HEK293 (cell line): ENCODE data around the gene SPHK1.

Experiments used
- CTCF ChIA-PET: fragments of 350-600 bp; formaldehyde crosslinking; extraction: SDS; loops from one replicate; lab custom pipeline; 2021; ENCODE audit warnings: antibody characterized with exemption; lab: Yijun Ruan, JAX
- POLR2A ChIA-PET: fragments of 300-600 bp; formaldehyde crosslinking; extraction: SDS; loops from one replicate; lab custom pipeline; 2020; ENCODE audit warnings: antibody characterized with exemption, inconsistent platforms; lab: Yijun Ruan, JAX
- H3K27ac ChIP-seq: fragments of 200-500 bp; sonication (Bioruptor generic); 2 replicates; pipeline ENCODE4 v1.5.1; 2014; ENCODE audit warnings: low read depth, low read length, control low read depth, inconsistent platforms; ENCODE audit errors: extremely low read depth
- H3K36me3 ChIP-seq, 2 experiments: fragments of 200-500 bp in 1 of 2; sonication (Bioruptor generic) in 1 of 2; 1 replicate in 1 of 2; 2 replicates in 1 of 2; pipeline ENCODE4 v1.5.1; 2014 to 2017; ENCODE audit warnings: inconsistent platforms in 2 of 2, low read length in 2 of 2; ENCODE audit not compliant: control insufficient read depth in 2 of 2, insufficient read depth in 1 of 2
- H3K4me1 ChIP-seq: fragments of 200-500 bp; sonication (Bioruptor generic); 2 replicates; pipeline ENCODE4 v1.5.1; 2014; ENCODE audit warnings: mild to moderate bottlenecking, low read length, inconsistent platforms; ENCODE audit not compliant: control insufficient read depth, insufficient read depth
- H3K4me3 ChIP-seq: 2 replicates; pipeline ENCODE4 v1.5.1; 2011; ENCODE audit warnings: low read depth, mild to moderate bottlenecking, control low read depth, low read length, moderate library complexity
- H3K9me3 ChIP-seq: fragments of 200-500 bp; sonication (Bioruptor generic); 2 replicates; pipeline ENCODE4 v1.5.1; 2014; ENCODE audit warnings: low read depth, low read length, inconsistent platforms; ENCODE audit not compliant: control insufficient read depth, insufficient read depth
- GLIS1 ChIP-seq: fragments of 450-650 bp; formaldehyde crosslinking; IDR thresholded peaks from 2 replicates; pipeline ENCODE4 v1.5.1; 2016; ENCODE audit warnings: missing biosample characterization, missing genetic modification characterization
- GLIS2 ChIP-seq: fragments of 450-650 bp; formaldehyde crosslinking; IDR thresholded peaks from 2 replicates; pipeline ENCODE4 v1.5.1; 2016; ENCODE audit warnings: missing biosample characterization, missing genetic modification characterization
- HIC1 ChIP-seq: fragments of 450-650 bp; formaldehyde crosslinking; IDR thresholded peaks from 2 replicates; pipeline ENCODE4 v1.5.1; 2016; ENCODE audit warnings: missing biosample characterization, missing genetic modification characterization
- IKZF3 ChIP-seq: fragments of 450-650 bp; IDR thresholded peaks from 2 replicates; pipeline ENCODE4 v1.5.0; 2018; ENCODE audit warnings: missing biosample characterization, mild to moderate bottlenecking, missing genetic modification characterization, moderate library complexity
- KLF1 ChIP-seq: fragments of 450-650 bp; formaldehyde crosslinking; IDR thresholded peaks from 2 replicates; pipeline ENCODE4 v1.5.1; 2016; ENCODE audit warnings: missing biosample characterization, missing genetic modification characterization
- KLF17 ChIP-seq: fragments of 450-650 bp; formaldehyde crosslinking; IDR thresholded peaks from 2 replicates; pipeline ENCODE4 v1.5.1; 2016; ENCODE audit warnings: missing biosample characterization, missing genetic modification characterization
- KLF8 ChIP-seq: fragments of 450-650 bp; formaldehyde crosslinking; IDR thresholded peaks from 2 replicates; pipeline ENCODE4 v1.5.1; 2016; ENCODE audit warnings: missing biosample characterization, missing genetic modification characterization
- MZF1 ChIP-seq: fragments of 450-650 bp; formaldehyde crosslinking; IDR thresholded peaks from 2 replicates; pipeline ENCODE4 v1.5.1; 2017; ENCODE audit warnings: missing biosample characterization, missing genetic modification characterization, borderline replicate concordance
- PATZ1 ChIP-seq: fragments of 450-650 bp; formaldehyde crosslinking; IDR thresholded peaks from 2 replicates; pipeline ENCODE4 v1.5.1; 2016; ENCODE audit warnings: missing biosample characterization, missing genetic modification characterization
- SETDB1 ChIP-seq: IDR thresholded peaks from one replicate; pipeline ENCODE4 v1.6.1; 2017; ENCODE audit warnings: mild to moderate bottlenecking, low read length, moderate library complexity, mixed read lengths; ENCODE audit not compliant: insufficient read length
- SP2 ChIP-seq: fragments of 450-650 bp; formaldehyde crosslinking; IDR thresholded peaks from 2 replicates; pipeline ENCODE4 v1.5.1; 2016; ENCODE audit warnings: missing biosample characterization, missing genetic modification characterization
- YY1 ChIP-seq: fragments of 450-650 bp; formaldehyde crosslinking; IDR thresholded peaks from 2 replicates; pipeline ENCODE4 v1.5.1; 2018; ENCODE audit warnings: missing biosample characterization, missing genetic modification characterization
- ZBTB1 ChIP-seq: fragments of 450-650 bp; formaldehyde crosslinking; IDR thresholded peaks from 2 replicates; pipeline ENCODE4 v1.5.1; 2016; ENCODE audit warnings: missing biosample characterization, missing genetic modification characterization
- ZBTB17 ChIP-seq: fragments of 450-650 bp; formaldehyde crosslinking; IDR thresholded peaks from 2 replicates; pipeline ENCODE4 v1.5.1; 2016; ENCODE audit warnings: missing biosample characterization, missing genetic modification characterization
- ZBTB7A ChIP-seq: fragments of 450-650 bp; formaldehyde crosslinking; IDR thresholded peaks from 2 replicates; pipeline ENCODE4 v1.5.1; 2016; ENCODE audit warnings: low read depth, missing biosample characterization, missing genetic modification characterization
- ZEB2 ChIP-seq: fragments of 450-650 bp; formaldehyde crosslinking; IDR thresholded peaks from 2 replicates; pipeline ENCODE4 v1.5.1; 2016; ENCODE audit warnings: missing biosample characterization, missing genetic modification characterization
- ZNF26 ChIP-seq: fragments of 450-650 bp; formaldehyde crosslinking; IDR thresholded peaks from 2 replicates; pipeline ENCODE4 v1.5.1; 2016; ENCODE audit warnings: missing biosample characterization, missing genetic modification characterization
- ZNF324 ChIP-seq: fragments of 450-650 bp; formaldehyde crosslinking; IDR thresholded peaks from 2 replicates; pipeline ENCODE4 v1.5.1; 2016; ENCODE audit warnings: missing biosample characterization, missing genetic modification characterization
- ZNF335 ChIP-seq: fragments of 450-650 bp; formaldehyde crosslinking; conservative IDR thresholded peaks from 2 replicates; pipeline ENCODE4 v1.5.1; 2016; ENCODE audit warnings: missing biosample characterization, missing genetic modification characterization
- ZNF341 ChIP-seq: fragments of 450-650 bp; formaldehyde crosslinking; IDR thresholded peaks from 2 replicates; pipeline ENCODE4; 2016; ENCODE audit warnings: low read depth, missing biosample characterization, missing genetic modification characterization
- ZNF426 ChIP-seq: fragments of 450-650 bp; formaldehyde crosslinking; IDR thresholded peaks from 2 replicates; pipeline ENCODE4 v1.5.1; 2017; ENCODE audit warnings: missing biosample characterization, missing genetic modification characterization, mild to moderate bottlenecking, inconsistent platforms, moderate library complexity
- ZNF473 ChIP-seq: fragments of 450-650 bp; formaldehyde crosslinking; IDR thresholded peaks from 2 replicates; pipeline ENCODE4 v1.5.1; 2017; ENCODE audit warnings: missing biosample characterization, missing genetic modification characterization
- ZNF48 ChIP-seq: fragments of 450-650 bp; formaldehyde crosslinking; IDR thresholded peaks from 2 replicates; pipeline ENCODE4 v1.5.1; 2016; ENCODE audit warnings: missing biosample characterization, missing genetic modification characterization
- ZNF544 ChIP-seq: fragments of 450-650 bp; formaldehyde crosslinking; IDR thresholded peaks from 2 replicates; pipeline ENCODE4 v1.5.0; 2017; ENCODE audit warnings: missing biosample characterization, missing genetic modification characterization
- ZNF600 ChIP-seq: fragments of 450-650 bp; formaldehyde crosslinking; IDR thresholded peaks from 2 replicates; pipeline ENCODE4 v1.5.1; 2016; ENCODE audit warnings: missing biosample characterization, missing genetic modification characterization
- ZNF776 ChIP-seq: fragments of 450-650 bp; formaldehyde crosslinking; IDR thresholded peaks from 2 replicates; pipeline ENCODE4 v1.5.0; 2017; ENCODE audit warnings: missing biosample characterization, missing genetic modification characterization, borderline replicate concordance
- ZSCAN18 ChIP-seq: fragments of 450-650 bp; formaldehyde crosslinking; IDR thresholded peaks from 2 replicates; pipeline ENCODE4 v1.5.1; 2016; ENCODE audit warnings: missing biosample characterization, missing genetic modification characterization
- ZSCAN5A ChIP-seq: fragments of 450-650 bp; formaldehyde crosslinking; IDR thresholded peaks from 2 replicates; pipeline ENCODE4 v1.5.1; 2016; ENCODE audit warnings: missing biosample characterization, missing genetic modification characterization

SPHK1 gene

GRCh38 chr17:76382803-76383545 is 1.4 kb upstream of the SPHK1 start:
- H3K4me1 ChIP-seq: peaks cover 8% of the 10 kb centered on the region; the same call in 1 of the 2 replicates
- H3K36me3 ChIP-seq: peaks cover 0 to 13% of the 10 kb centered on the region in 2 experiments; a peak in 1 of 3 replicates
- CTCF ChIA-PET: interaction anchor here (0.5 to 4.0 kb wide), 7 partner anchors 9 to 84 kb away, joined by 3 to 17 read pairs (median 10); partner anchors contain the start of gene PRPSAP1
- H3K9me3 ChIP-seq: no peaks in the 10 kb centered on the region
- peak overlapping the region; percentile 27; the same call in 1 of the 2 replicates for H3K27ac ChIP-seq
- POLR2A ChIA-PET: interaction anchor here (4.0 kb wide), 1 partner anchor 29 kb away, joined by 51 read pairs; the partner anchor contains the start of gene PRPSAP1
- H3K4me3 ChIP-seq: peak overlapping the region; percentile 54
- TF ChIP-seq ZNF26 (tag by site-specific recombination): no peak
- no peak for TF ChIP-seq ZSCAN18
- peak; percentile 35; the same call in 1 of the 2 replicates for TF ChIP-seq KLF17 (tag by site-specific recombination)
- peak; percentile 58 for TF ChIP-seq KLF8 (tag by site-specific recombination)
- 0 out of 2 replicates have a peak, but pooled peaks have one; percentile 18 for TF ChIP-seq KLF1
- no peak for TF ChIP-seq ZNF776 (tag by site-specific recombination)
- no peak for TF ChIP-seq MZF1 (tag by site-specific recombination)
- TF ChIP-seq ZBTB1 (tag by site-specific recombination): no peak
- peak; percentile 32; the same call in 1 of the 2 replicates for TF ChIP-seq ZNF335 (tag by site-specific recombination)
- TF ChIP-seq GLIS1: peak; percentile 62
- TF ChIP-seq SETDB1: no peak
- no peak for TF ChIP-seq ZNF544 (tag by site-specific recombination)
- peak; percentile 65 for TF ChIP-seq ZEB2 (tag by site-specific recombination)
- TF ChIP-seq IKZF3 (tag by site-specific recombination): 0 out of 2 replicates have a peak, but pooled peaks have one; percentile 36
- peak; percentile 15; the same call in 1 of the 2 replicates for TF ChIP-seq ZBTB17 (tag by site-specific recombination)
- TF ChIP-seq ZBTB7A (tag by site-specific recombination): no peak
- TF ChIP-seq SP2 (tag by site-specific recombination): peak; percentile 75
- no peak for TF ChIP-seq ZSCAN5A (tag by site-specific recombination)
- no peak for TF ChIP-seq ZNF48
- no peak for TF ChIP-seq ZNF473 (tag by site-specific recombination)
- no peak for TF ChIP-seq ZNF426 (tag by site-specific recombination)
- TF ChIP-seq HIC1 (tag by site-specific recombination): no peak
- peak; percentile 59 for TF ChIP-seq PATZ1 (tag by site-specific recombination)
- TF ChIP-seq ZNF600 (tag by site-specific recombination): peak; percentile 76
- 0 out of 2 replicates have a peak, but pooled peaks have one; percentile 35 for TF ChIP-seq ZNF324 (tag by site-specific recombination)
- no peak for TF ChIP-seq ZNF341
- no peak for TF ChIP-seq YY1 (tag by site-specific recombination)
- TF ChIP-seq GLIS2 (tag by site-specific recombination): peak; percentile 39
